Nephron (organoid): ENCODE data around the gene STIP1.

Source experiments
- H3K27ac Mint-ChIP-seq, 3 experiments: 2 replicates each; pipeline ENCODE4 v1.8.0; 2020; ENCODE audit warnings: mixed read lengths in 3 of 3, mild to moderate bottlenecking in 2 of 3, moderate library complexity in 1 of 3
- H3K27me3 Mint-ChIP-seq: 2 replicates; pipeline ENCODE4 v1.8.0; 2021; ENCODE audit warnings: low read depth, mild to moderate bottlenecking, moderate library complexity, mixed read lengths
- H3K36me3 Mint-ChIP-seq: 2 replicates; pipeline ENCODE4 v1.8.0; 2020; ENCODE audit warnings: low read depth, mixed read lengths
- H3K4me1 Mint-ChIP-seq: 2 replicates; pipeline ENCODE4 v1.8.0; 2020; ENCODE audit warnings: mixed read lengths
- H3K4me3 Mint-ChIP-seq, 3 experiments: 2 replicates each; pipeline ENCODE4 v1.8.0; 2020; ENCODE audit warnings: mild to moderate bottlenecking in 3 of 3, mixed read lengths in 3 of 3, moderate library complexity in 2 of 3
- H3K9me3 Mint-ChIP-seq: 2 replicates; pipeline ENCODE4 v1.8.0; 2020; ENCODE audit warnings: mixed read lengths
- TF ChIP-seq, protein P1 (sequence below), 3 experiments: fragments of 200-600 bp; sonication (generic); IDR thresholded peaks; one replicate each; pipeline ENCODE4 v1.5.0; 2021; ENCODE audit warnings: antibody characterized with exemption in 3 of 3; ENCODE audit not compliant: unreplicated experiment in 3 of 3

Gene STIP1

DNA sequence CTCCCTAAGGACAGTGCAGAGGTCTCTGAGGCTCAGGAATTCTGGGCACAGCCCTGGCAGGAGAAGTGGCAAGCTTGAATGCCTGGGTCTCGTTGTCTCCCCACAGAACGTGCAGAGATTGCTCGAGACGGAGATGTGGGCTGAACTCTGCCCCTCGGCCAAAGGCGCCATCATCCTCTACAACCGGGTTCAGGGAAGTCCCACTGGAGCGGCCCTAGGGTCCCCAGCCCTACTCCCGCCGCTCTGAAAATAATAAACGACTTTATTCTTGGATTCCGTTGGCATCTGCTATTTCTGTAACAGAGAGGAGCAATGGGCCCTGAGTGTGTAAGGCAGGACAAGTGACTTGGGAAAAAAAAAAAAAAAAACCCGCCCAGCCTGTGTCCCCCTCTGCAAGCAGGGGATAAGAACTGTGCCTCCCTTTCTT, 43.8 kb downstream of the STIP1 start:
- TF ChIP-seq, protein P1, sequence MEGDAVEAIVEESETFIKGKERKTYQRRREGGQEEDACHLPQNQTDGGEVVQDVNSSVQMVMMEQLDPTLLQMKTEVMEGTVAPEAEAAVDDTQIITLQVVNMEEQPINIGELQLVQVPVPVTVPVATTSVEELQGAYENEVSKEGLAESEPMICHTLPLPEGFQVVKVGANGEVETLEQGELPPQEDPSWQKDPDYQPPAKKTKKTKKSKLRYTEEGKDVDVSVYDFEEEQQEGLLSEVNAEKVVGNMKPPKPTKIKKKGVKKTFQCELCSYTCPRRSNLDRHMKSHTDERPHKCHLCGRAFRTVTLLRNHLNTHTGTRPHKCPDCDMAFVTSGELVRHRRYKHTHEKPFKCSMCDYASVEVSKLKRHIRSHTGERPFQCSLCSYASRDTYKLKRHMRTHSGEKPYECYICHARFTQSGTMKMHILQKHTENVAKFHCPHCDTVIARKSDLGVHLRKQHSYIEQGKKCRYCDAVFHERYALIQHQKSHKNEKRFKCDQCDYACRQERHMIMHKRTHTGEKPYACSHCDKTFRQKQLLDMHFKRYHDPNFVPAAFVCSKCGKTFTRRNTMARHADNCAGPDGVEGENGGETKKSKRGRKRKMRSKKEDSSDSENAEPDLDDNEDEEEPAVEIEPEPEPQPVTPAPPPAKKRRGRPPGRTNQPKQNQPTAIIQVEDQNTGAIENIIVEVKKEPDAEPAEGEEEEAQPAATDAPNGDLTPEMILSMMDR (IDR thresholded peaks at IDR 0.05; ENCODE audit: unreplicated experiment in 3 of 3): no peak
- H3K27me3 Mint-ChIP-seq: peaks cover 4% of the 10 kb centered on the region
- H3K9me3 Mint-ChIP-seq: no peaks in the 10 kb centered on the region
- peaks cover 36% of the 10 kb centered on the region for H3K4me1 Mint-ChIP-seq
- peak overlapping the region; percentile 84 to 92 (median 89) for H3K4me3 Mint-ChIP-seq
- H3K36me3 Mint-ChIP-seq: no peaks in the 10 kb centered on the region
- H3K27ac Mint-ChIP-seq: peak overlapping the region; percentile 62 to 92 (median 89)

DNA sequence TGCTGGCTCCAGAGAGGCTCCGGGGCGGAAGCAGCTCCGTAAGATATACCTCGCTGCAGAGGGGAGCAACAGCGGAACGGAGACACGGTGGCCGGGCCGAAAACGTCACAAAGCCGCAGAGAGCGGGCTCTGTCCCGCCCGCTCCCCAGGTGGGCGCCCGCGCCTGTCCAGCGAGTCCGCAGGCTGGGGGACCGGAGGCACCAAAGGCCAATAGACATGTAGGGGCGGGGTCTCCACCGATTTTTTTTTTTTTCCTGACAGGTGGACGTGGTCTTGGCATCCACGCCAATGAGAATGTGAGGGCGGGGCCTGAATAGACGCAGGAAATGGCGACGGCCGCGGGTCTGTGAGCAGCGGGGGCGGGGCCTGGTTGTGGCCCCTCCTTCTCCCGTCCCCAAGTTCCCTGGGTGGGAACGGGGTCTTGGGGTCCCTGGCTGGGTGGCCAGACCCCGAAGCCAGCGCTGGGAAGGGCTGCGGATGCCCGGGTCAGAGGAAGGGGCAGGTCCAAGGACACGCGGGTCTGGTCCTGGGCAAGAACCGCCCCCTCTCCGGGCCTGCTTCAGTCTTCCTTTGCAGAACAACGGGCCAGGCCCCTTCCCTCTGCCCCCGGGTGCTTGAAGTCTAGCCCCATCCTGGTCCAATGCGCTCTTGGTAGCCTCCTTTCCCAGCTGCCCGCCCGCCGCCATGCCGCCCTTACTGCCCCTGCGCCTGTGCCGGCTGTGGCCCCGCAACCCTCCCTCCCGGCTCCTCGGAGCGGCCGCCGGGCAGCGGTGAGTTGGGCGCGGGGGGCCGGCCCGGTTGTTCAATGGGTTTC, 44.4 kb downstream of the STIP1 start, which contains the start of gene DNAJC4:
DNAJC4 (plus strand) TSS at position 378 of the 814 bp plus-strand sequence; CDS start at position 685, 307 bp downstream.
- H3K36me3 Mint-ChIP-seq: no peaks in the 10 kb centered on the region
- H3K27me3 Mint-ChIP-seq: peaks cover 4% of the 10 kb centered on the region
- H3K27ac Mint-ChIP-seq: peak within 1 kb of the TSS; percentile 62 to 92 (median 89)
- TF ChIP-seq, protein P1 (IDR thresholded peaks at IDR 0.05; ENCODE audit: unreplicated experiment in 3 of 3): no peak
- peak within 1 kb of the TSS; percentile 84 to 92 (median 89) for H3K4me3 Mint-ChIP-seq
- no peaks in the 10 kb centered on the region for H3K9me3 Mint-ChIP-seq
- peaks cover 34% of the 10 kb centered on the region for H3K4me1 Mint-ChIP-seq

- Mint-ChIP-seq H3K36me3 (no peaks in the 10 kb centered on the region), H3K4me3 (peak overlapping the region; percentile 84 to 92 (median 89)), H3K27ac (peak overlapping the region; percentile 62 to 92 (median 89)), H3K9me3 (no peaks in the 10 kb centered on the region), H3K27me3 (peaks cover 4% of the 10 kb centered on the region), H3K4me1 (peaks cover 36% of the 10 kb centered on the region)
- TF ChIP-seq, protein P1 (IDR thresholded peaks at IDR 0.05; ENCODE audit: unreplicated experiment in 3 of 3): no peak
Measured at GRCh38 chr11:64230985-64231365, 45.0 kb downstream of the STIP1 start.

DNA sequence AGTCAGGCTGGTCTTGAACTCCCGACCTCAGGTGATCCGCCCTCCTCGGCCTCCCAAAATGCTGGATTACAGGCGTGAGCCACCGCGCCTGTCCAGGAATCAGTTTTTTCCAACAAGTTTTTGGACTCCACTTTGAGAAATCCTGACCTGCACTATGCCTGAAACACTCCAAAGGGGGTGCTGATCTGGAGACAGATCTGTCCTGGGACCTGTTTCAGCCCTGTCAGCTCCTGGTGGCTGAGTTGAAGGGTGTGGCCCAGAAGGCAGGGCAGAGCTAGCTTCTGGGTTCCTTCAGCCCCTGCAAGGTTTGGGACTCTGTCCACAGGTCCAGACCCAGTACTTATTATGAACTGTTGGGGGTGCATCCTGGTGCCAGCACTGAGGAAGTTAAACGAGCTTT, 45.6 kb downstream of the STIP1 start:
- peaks cover 4% of the 10 kb centered on the region for H3K27me3 Mint-ChIP-seq
- TF ChIP-seq, protein P1 (IDR thresholded peaks at IDR 0.05; ENCODE audit: unreplicated experiment in 3 of 3): no peak
- H3K4me1 Mint-ChIP-seq: peaks cover 36% of the 10 kb centered on the region
- no peaks in the 10 kb centered on the region for H3K36me3 Mint-ChIP-seq
- peak overlapping the region; percentile 29 to 53 (median 32) for H3K27ac Mint-ChIP-seq
- H3K9me3 Mint-ChIP-seq: no peaks in the 10 kb centered on the region
- peak overlapping the region; percentile 84 to 92 (median 89) for H3K4me3 Mint-ChIP-seq

DNA sequence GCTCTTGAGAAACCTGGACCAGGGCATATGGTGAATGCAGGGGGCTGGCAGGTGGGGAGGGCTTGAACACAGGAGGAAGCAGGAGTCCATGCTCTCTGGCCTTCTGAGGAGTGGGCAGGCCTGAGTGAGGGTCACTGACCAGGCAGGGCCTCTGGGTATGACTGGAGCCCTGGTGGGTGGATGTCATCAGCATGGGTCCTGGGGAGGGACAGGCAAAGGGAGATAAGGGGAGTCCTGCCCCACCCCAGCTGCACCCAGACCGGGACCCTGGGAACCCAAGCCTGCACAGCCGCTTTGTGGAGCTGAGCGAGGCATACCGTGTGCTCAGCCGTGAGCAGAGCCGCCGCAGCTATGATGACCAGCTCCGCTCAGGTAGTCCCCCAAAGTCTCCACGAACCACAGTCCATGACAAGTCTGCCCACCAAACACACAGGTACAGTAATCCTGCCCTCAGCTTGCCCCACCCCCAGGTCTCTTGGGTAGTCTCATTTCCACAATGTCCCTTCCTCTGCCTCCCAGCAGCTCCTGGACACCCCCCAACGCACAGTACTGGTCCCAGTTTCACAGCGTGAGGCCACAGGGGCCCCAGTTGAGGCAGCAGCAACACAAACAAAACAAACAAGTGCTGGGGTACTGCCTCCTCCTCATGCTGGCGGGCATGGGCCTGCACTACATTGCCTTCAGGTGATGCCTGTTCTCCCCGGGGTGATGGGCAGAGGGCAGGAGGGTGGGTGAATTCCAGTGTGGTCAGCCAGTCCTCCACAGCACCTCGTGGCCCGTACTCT, 46.4 kb downstream of the STIP1 start:
- TF ChIP-seq, protein P1 (IDR thresholded peaks at IDR 0.05; ENCODE audit: unreplicated experiment in 3 of 3): no peak
- Mint-ChIP-seq H3K4me3 (peak overlapping the region; percentile 84 to 92 (median 89)), H3K27me3 (peaks cover 4% of the 10 kb centered on the region), H3K4me1 (peaks cover 37% of the 10 kb centered on the region), H3K9me3 (no peaks in the 10 kb centered on the region), H3K36me3 (no peaks in the 10 kb centered on the region), H3K27ac (peak overlapping the region; percentile 37 to 69 (median 53))
